Stimulated activated naive CD8-positive, alpha-beta T cell treated with anti-CD3 and anti-CD28 coated beads, Interleukin-15, Interleukin-2, amounts not matched to agents 100 ng/mL and 50 ng/mL, for 24 hours (primary cell): ENCODE measurements around the gene NOXA1.
A peak's percentile ranks its signal among the peaks of the same experiment; 100 is the strongest.

ENCODE experiments used
- H3K27ac Mint-ChIP-seq: one replicate; pipeline ENCODE4 v1.8.0; 2021; ENCODE audit warnings: mild to moderate bottlenecking, mixed read lengths
- H3K27me3 Mint-ChIP-seq: one replicate; pipeline ENCODE4 v1.8.0; 2021; ENCODE audit warnings: mixed read lengths
- H3K36me3 Mint-ChIP-seq: one replicate; pipeline ENCODE4 v1.8.0; 2021; ENCODE audit warnings: low read depth, mixed read lengths
- H3K4me1 Mint-ChIP-seq: one replicate; pipeline ENCODE4 v1.8.0; 2021; ENCODE audit warnings: low read depth, mixed read lengths
- H3K4me3 Mint-ChIP-seq: one replicate; pipeline ENCODE4 v1.8.0; 2021; ENCODE audit warnings: mild to moderate bottlenecking, mixed read lengths
- H3K9me3 Mint-ChIP-seq: one replicate; pipeline ENCODE4 v1.8.0; 2021; ENCODE audit warnings: mixed read lengths

The NOXA1 gene

DNA sequence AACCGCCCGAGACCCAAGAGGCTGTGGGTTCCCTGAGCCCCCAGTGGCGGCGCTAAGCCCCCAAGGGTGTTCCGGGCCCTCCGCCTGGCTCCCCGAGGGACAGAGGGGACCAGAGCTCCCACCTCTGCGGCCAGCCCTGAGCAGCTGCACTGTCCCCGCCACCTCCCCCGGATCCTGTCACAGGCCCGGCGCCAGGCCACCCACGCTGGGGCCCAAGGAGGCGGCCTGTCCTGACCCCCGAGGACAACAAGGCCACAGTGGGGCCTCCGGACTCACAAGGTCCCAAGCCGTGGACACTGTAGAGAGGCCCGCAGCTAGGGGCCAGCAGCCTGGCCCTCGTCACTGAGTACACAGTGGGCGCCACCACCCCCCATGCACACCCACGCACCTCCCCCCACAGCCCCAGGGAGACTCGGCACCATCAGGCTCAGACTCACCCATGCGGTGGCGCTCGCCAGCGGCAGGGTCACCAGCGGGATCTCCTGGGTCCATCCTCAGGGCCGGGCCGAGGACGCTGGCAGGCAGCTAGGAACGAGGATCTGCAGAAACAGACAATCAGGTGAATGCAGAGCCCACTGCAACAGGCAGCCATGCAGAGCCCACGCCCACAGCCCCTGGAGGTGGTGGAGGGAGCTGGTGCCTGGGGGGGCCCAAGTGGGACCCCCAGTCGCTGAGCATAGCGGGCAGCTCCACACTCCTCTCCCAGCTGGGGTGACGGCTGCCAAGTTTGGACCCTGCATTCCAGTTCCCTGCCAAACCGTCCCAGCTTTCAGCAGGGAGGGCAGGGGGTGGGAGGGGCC, 28.1 kb upstream of the NOXA1 start:
- Mint-ChIP-seq H3K36me3 (peaks cover 5% of the 10 kb centered on the region), H3K4me1 (peaks cover 25% of the 10 kb centered on the region), H3K9me3 (no peaks in the 10 kb centered on the region), H3K27me3 (no peaks in the 10 kb centered on the region), H3K27ac (no peak overlapping the region), H3K4me3 (no peak overlapping the region)

DNA sequence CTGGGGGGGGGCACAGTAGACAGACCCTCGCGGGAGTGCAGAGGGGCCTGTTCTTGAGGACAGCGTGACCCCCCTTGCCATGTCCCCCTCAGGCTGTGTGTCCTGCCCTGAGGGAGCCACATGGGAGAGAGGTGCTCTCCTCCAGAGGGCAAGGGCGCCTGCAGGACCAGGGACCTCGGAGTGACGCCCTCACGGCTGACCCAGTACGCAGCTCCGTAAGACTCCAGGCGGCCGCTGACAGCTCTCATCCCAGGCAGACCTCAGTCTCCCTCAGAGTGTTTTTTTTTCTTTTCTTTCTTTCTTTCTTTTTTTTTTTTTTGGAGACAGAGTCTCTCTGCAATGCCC, 27.6 kb upstream of the NOXA1 start:
- Mint-ChIP-seq H3K4me3 (no peak overlapping the region), H3K27ac (no peak overlapping the region), H3K27me3 (no peaks in the 10 kb centered on the region), H3K9me3 (no peaks in the 10 kb centered on the region), H3K36me3 (peaks cover 5% of the 10 kb centered on the region), H3K4me1 (peaks cover 28% of the 10 kb centered on the region)

DNA sequence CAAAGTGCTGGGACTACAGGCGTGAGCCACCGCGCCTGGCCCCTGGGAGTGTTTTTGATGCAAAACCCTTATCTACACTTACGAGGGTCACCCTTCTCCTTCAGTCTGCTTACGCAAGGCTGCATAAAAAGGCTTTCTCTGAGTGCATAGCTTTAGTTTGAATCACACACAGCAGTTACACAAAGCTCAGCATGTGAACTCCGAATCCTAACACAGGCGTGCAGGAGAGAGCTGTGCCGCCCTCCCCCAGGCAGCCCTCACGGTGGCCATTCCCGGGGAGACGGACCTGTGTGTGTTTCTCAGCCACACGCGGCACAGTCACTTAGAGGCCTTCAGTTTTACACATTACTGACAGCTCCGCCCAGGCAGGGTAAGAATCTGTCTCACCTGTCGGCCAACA, 27.0 kb upstream of the NOXA1 start:
- Mint-ChIP-seq H3K4me1 (peaks cover 28% of the 10 kb centered on the region), H3K36me3 (peaks cover 5% of the 10 kb centered on the region), H3K27ac (no peak overlapping the region), H3K4me3 (no peak overlapping the region), H3K27me3 (no peaks in the 10 kb centered on the region), H3K9me3 (no peaks in the 10 kb centered on the region)

DNA sequence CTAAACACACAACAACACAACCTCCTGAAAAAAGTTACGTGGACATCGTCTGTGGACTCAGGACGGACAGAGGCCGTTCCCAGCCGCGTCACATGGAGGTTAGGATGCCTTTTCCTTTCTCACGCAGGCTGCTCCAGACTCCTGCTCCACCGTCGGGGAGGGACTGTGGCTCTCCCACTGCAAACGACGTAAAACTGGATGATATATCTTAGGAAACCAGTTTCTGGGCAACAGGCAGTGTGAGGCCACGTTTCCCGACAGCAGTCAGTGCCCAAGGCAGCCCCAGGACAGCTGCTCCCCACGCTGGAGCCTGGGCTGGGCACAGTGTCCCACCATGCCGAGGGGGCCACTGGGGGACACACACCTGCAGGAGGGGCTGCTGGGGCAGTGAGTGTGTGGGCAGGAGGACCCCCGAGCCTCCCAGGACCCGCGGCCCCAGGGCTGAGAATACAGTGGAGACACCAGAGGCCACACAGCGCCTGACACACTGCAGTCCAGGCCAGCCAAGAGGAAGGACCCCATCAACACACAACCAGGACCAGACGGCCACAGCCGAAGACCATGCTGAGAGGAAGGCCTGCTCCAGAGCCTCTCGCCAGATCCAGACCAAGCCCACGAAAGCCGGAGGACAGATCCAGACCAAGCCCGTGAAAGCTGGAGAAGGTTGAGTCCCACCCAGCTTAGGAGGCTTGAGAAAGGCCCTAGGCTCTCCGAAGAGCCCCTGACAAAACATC, 26.4 kb upstream of the NOXA1 start:
- Mint-ChIP-seq H3K9me3 (no peaks in the 10 kb centered on the region), H3K36me3 (peaks cover 7% of the 10 kb centered on the region), H3K27me3 (no peaks in the 10 kb centered on the region), H3K4me3 (no peak overlapping the region), H3K27ac (peak overlapping the region; percentile 38), H3K4me1 (peaks cover 28% of the 10 kb centered on the region)

DNA sequence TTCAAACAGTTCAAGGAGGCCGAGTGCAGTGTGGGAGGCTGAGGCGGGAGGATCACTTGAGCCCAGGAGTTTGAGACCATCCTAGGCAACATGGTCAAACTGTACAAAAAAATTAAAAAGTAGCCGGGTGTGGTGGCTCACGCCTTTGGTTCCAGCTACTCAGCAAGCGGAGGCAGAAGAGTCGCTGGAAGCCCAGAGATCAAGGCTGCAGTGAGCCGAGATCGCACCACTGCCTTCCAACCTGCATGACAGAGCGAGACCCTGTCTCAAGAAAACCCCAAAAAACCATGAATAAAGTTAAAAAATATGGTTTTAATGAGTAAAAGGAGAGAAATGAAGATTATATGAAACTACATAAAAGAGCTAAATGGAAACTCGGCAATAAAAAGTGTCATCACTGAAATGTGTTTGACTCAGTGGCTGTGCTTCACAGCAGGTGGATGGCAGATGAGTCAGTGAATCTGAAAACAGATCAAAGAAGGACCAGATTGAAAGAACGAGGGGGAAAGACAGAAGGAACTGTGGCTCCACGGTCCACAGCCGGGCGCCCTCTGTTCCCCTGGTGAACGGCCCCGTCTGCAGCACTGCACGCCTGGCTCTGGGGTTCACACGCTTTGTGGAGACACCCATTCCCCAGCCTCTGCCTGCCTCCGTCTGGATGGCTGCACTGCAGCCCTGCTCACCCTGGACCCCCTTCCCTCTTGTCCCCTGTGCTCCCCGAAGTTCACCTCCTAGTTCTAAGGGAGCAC, 25.3 kb upstream of the NOXA1 start:
- H3K27ac Mint-ChIP-seq = peak overlapping the region; percentile 38
- peaks cover 16% of the 10 kb centered on the region for H3K36me3 Mint-ChIP-seq
- H3K27me3 Mint-ChIP-seq = no peaks in the 10 kb centered on the region
- peaks cover 32% of the 10 kb centered on the region for H3K4me1 Mint-ChIP-seq
- H3K4me3 Mint-ChIP-seq = no peak overlapping the region
- H3K9me3 Mint-ChIP-seq = no peaks in the 10 kb centered on the region

DNA sequence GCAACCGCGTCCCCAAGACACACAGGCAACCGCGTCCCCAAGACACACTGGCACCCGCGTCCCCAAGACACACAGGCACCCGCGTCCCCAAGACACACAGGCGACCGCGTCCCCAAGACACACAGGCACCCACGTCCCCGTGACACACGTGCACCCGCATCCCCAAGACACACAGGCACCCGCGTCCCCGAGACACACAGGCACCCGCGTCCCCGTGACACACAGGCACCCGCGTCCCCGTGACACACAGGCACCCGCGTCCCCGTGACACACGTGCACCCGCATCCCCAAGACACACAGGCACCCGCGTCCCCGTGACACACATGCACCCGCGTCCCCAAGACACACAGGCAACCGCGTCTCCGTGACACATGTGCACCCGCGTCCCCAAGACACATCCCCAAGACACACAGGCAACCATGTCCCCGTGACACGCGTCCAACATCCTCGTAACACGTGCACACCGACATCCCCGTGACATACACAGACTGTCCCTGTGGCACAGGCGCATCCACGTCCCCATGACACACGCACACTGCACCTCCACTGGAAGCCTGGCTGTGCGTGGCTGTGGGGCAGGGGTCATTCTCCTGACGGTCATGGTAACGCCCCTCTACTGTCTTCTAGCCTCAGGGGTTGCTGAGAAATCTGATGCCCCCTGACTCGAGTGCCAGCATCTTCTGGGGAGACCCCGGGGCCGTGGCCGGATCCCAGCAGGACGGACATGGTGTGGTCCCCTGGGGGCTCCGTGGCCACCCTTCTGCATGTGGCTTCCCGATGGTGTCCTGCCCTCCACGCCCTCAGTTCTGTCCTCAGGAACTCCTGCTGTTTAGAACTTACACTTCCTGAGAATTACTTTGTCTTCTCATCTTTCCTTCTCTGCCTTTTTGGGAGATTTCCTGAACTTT, 24.4 kb upstream of the NOXA1 start:
- H3K9me3 Mint-ChIP-seq = no peaks in the 10 kb centered on the region
- H3K4me1 Mint-ChIP-seq = peaks cover 32% of the 10 kb centered on the region
- no peak overlapping the region for H3K4me3 Mint-ChIP-seq
- no peak overlapping the region for H3K27ac Mint-ChIP-seq
- H3K36me3 Mint-ChIP-seq = peaks cover 16% of the 10 kb centered on the region
- no peaks in the 10 kb centered on the region for H3K27me3 Mint-ChIP-seq

DNA sequence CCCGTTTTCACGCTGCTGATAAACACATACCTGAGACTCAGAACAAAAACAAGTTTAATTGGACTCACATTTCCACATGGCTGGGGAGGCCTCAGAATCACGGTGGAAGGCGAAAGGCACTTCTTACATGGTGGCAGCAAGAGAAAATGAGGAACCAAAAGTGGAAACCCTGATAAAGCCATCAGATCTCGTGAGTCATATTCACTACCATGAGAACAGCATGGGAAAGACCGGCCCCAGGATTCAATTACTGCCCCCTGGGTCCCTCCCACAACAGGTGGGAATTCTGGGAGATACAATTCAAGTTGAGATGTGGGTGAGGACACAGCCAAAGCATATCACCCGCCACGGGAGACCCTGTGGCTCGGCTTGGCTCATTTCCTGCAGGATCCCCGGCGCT, 20.4 kb upstream of the NOXA1 start:
- Mint-ChIP-seq H3K9me3 (no peaks in the 10 kb centered on the region), H3K36me3 (peaks cover 16% of the 10 kb centered on the region), H3K4me1 (peaks cover 27% of the 10 kb centered on the region), H3K27me3 (no peaks in the 10 kb centered on the region), H3K4me3 (no peak overlapping the region), H3K27ac (no peak overlapping the region)

DNA sequence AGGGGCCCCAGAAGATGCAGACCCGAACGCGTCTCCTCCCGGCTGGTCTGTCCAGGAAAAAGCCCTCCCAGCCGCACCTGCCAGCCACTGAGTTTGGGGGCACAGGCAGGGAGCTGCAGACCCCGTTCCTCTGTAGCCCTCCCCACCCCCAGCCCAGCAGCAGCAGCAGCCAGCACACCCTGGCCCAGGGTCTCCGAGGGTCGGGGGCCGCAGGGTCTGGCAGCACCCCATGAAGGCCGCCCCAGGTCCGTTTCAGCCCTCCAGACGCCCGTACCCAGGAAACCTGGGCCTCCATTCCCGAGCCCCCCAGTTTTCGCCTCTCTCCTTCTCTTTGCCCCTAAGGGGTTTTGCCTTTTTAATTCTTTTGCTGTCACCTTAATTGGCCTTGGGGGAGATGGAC, 19.9 kb upstream of the NOXA1 start:
- H3K27ac Mint-ChIP-seq = no peak overlapping the region
- H3K36me3 Mint-ChIP-seq = peaks cover 16% of the 10 kb centered on the region
- H3K9me3 Mint-ChIP-seq = no peaks in the 10 kb centered on the region
- no peaks in the 10 kb centered on the region for H3K27me3 Mint-ChIP-seq
- H3K4me1 Mint-ChIP-seq = peaks cover 22% of the 10 kb centered on the region
- no peak overlapping the region for H3K4me3 Mint-ChIP-seq

DNA sequence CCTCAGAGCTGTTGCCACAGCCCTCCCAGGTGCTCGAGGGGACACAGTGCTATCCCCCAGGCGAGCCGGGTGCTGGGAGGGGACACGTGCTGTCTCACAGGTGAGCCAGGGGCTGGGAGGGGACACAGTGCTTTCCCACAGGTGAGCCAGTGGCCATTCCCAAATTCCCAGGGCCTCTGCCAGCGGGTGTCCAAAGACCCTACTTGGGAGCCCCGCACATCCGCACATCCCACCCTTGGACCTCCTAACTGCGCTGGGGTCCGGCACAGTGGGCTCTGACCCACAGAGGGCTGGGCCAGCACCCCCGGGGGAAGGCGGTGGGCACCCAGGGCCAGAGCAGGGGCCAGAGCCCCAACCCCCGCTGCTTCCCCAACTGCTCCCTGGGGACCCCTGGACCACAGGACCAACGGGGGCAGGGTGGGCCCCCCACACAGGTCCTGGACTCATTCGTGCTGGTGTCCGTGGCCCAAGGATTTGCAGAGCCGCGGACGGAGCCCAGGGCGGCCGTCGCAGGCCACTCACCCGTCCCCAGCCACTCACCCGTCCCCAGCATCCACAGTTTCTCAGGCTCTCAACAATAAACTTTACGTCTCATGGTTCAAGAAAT, 18.1 kb upstream of the NOXA1 start:
- Mint-ChIP-seq H3K4me3 (no peak overlapping the region), H3K27ac (no peak overlapping the region), H3K4me1 (peaks cover 16% of the 10 kb centered on the region), H3K9me3 (no peaks in the 10 kb centered on the region), H3K27me3 (no peaks in the 10 kb centered on the region), H3K36me3 (peaks cover 11% of the 10 kb centered on the region)

DNA sequence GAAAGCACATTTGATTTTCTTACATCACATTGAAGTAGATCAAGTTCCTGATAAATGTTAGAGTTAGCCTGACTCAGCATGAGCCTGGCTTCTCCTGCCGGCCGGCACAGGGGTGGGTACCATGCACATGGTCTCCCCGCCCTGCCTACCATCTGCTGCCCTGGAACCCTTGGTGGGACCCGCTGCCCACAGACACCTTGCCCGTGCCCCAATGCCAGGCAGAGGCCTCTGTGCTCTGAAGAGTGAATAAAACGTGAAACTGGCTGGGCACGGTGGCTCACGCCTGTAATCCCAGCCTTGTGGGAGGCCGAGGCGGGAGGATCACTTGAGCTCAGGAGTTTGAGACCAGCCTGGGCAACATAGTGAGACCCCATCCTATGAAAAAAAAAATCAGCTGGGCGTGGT, 17.5 kb upstream of the NOXA1 start:
- H3K36me3 Mint-ChIP-seq = peaks cover 11% of the 10 kb centered on the region
- H3K9me3 Mint-ChIP-seq = no peaks in the 10 kb centered on the region
- H3K27me3 Mint-ChIP-seq = no peaks in the 10 kb centered on the region
- H3K27ac Mint-ChIP-seq = no peak overlapping the region
- peaks cover 15% of the 10 kb centered on the region for H3K4me1 Mint-ChIP-seq
- H3K4me3 Mint-ChIP-seq = no peak overlapping the region

DNA sequence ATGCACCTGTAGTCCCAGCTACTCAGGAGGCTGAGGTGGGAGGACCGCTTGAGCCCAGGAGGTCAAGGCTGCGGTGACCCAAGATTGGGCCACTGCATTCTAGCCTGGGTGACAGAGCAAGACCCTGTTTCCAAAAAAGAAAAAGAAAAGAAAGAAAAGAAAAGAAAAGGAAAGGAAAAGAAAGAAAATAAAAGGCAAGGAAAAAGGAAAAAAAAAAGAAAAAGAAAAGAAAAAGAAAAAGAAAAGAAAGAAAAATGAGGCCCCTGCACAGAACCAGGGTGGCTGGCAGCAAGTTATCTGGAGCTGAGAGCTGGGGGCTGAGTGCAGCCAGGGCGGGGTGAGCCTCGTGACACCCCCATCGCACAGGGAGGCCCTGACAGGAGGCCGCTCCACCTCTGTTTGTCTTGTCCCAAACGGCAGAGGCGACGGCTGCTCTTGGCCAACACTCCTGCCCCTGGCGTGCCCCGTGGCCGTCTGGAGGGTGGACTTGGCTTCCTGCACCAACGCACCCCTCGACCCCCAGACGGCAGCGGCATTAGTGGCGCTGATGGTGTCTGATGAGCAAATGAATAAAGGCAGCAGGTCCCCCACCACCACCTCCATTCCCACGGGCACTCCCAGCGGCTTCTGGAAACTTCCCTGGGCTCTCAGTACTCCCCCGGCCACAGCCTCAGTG, 17.0 kb upstream of the NOXA1 start:
- Mint-ChIP-seq H3K4me3 (no peak overlapping the region), H3K27me3 (no peaks in the 10 kb centered on the region), H3K4me1 (peaks cover 15% of the 10 kb centered on the region), H3K36me3 (peaks cover 11% of the 10 kb centered on the region), H3K9me3 (no peaks in the 10 kb centered on the region), H3K27ac (no peak overlapping the region)

DNA sequence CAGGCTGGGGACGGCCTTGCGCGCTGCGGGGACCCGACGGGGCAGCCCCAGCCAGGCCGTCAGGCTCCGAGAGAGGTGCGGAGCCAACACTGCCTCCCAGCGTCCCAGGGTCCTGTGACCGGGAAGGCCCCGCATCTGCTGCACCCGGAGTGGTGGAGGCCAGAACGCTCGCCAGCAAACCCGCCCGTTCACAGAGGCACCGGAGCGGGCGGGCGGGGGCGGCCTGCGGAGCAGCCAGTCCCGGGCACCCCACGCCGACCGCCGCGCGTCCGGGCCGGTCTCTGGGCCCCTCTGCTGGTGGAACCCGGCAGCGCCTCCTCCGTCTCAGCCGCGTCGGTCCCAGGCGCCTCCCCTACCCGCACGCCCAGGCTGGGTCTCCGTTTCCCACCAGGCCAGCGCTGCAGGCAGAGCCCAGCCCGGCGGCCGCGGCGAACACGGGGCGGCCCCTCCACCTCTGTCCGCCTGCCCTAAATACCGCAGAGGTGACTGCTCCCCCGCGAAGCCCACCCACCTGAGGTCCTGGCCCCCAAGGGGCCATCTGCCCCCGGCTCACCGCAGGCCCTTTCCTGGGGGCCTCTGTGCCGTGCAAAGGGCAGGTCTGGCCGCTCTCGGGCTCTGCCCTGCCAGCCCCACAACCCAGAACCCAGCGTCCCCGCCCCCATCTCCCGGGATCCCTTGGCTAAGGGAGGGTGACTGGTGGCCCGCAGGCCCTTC, 16.2 kb upstream of the NOXA1 start:
- Mint-ChIP-seq H3K27me3 (no peaks in the 10 kb centered on the region), H3K4me1 (peaks cover 20% of the 10 kb centered on the region), H3K27ac (no peak overlapping the region), H3K9me3 (no peaks in the 10 kb centered on the region), H3K36me3 (peaks cover 7% of the 10 kb centered on the region), H3K4me3 (no peak overlapping the region)

DNA sequence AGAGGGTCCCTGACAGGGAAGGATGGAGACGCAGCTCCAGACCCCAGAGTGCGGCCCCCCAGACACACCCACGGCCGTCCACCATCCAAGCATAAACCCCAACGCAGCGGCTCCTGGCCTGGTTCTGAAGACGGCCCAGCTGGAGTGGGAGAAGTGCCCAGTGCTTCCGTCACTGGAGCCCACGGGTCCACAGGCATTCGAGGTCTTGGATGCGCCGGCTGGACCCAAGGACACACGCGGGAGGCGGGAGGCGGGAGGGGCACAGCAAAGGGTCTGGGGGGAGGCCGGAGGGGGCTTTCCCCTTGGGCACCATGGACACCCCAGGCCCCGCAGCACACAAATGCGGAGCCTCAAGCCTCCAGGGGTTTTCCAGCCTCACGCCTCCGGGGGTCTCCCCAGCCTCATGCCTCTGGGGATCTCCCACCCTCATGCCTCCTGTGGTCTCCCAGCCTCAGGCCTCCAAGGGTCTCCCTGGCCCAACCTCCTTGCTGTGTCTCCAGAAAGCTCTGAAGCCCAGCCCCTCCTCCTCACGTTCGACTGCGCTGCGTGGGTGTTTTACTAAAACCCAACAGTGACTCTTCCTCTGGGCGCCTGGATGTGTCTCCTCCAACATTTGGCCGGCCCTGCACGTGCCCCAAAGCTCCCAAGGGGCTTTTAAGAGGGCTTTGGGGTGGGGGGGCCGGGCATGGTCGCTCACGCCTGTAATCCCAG, 15.4 kb upstream of the NOXA1 start:
- no peaks in the 10 kb centered on the region for H3K27me3 Mint-ChIP-seq
- no peak overlapping the region for H3K27ac Mint-ChIP-seq
- no peaks in the 10 kb centered on the region for H3K36me3 Mint-ChIP-seq
- peaks cover 23% of the 10 kb centered on the region for H3K4me1 Mint-ChIP-seq
- no peaks in the 10 kb centered on the region for H3K9me3 Mint-ChIP-seq
- no peak overlapping the region for H3K4me3 Mint-ChIP-seq
